Peyer's patch (tissue), 4 donors: ENCODE measurements around the gene NKD2.

Experiments
- CTCF ChIP-seq, 6 experiments: fragments of 450-650 bp in 4 of 6; fragments of 200-600 bp in 2 of 6; sonication (generic) in 1 of 6; IDR thresholded peaks; one replicate each; pipeline ENCODE4 v1.5.1; 2017 to 2019; ENCODE audit warnings: antibody characterized with exemption in 6 of 6, mild to moderate bottlenecking in 3 of 6, moderate library complexity in 1 of 6
- POLR2A ChIP-seq, 2 donors: fragments of 450-650 bp; IDR thresholded peaks; one replicate each; pipeline ENCODE4 v1.5.1; 2017; ENCODE audit warnings: antibody characterized with exemption in 2 of 2, mild to moderate bottlenecking in 2 of 2, moderate library complexity in 2 of 2

- TF ChIP-seq CTCF (IDR thresholded peaks at IDR 0.05) (no peak), POLR2A (IDR thresholded peaks at IDR 0.05) (no peak)
These were observed 70.2 kb downstream of the NKD2 start for GRCh38 chr5:1078851-1079250.
